Prostate gland (tissue), 2 donors: ENCODE measurements around the gene TMEM181.

Source experiments
- CTCF ChIP-seq, 4 experiments: fragments of 200-600 bp in 2 of 4; fragments of 450-650 bp in 2 of 4; sonication (generic) in 2 of 4; IDR thresholded peaks; 1 replicate in 3 of 4; 2 replicates in 1 of 4; pipeline ENCODE4 v1.5.1; 2016 to 2019; ENCODE audit warnings: antibody characterized with exemption in 4 of 4, mild to moderate bottlenecking in 2 of 4, moderate library complexity in 2 of 4
- POLR2A ChIP-seq: fragments of 450-650 bp; IDR thresholded peaks from one replicate; pipeline ENCODE4 v1.6.1; 2016; ENCODE audit warnings: antibody characterized with exemption, mild to moderate bottlenecking
- POLR2AphosphoS5 ChIP-seq: sonication (generic); formaldehyde crosslinking; IDR thresholded peaks from one replicate; pipeline ENCODE4 v1.6.1; 2017; ENCODE audit warnings: antibody characterized with exemption

- TF ChIP-seq CTCF (IDR thresholded peaks at IDR 0.05) (no peak), POLR2A (no peak), POLR2AphosphoS5 (no peak)
Observed at GRCh38 chr6:158645064-158646022, 85.5 kb downstream of the TMEM181 start.
